Endothelial cell of umbilical vein (primary cell): ENCODE measurements around the gene ANKRD33. TPM values are rescaled to one million over a fixed set of nuclear protein-coding genes. Genes with fewer than 3 reads are reported as not detected.

Source experiments
- BruUV-seq: library from RNA; stranded (reverse); fragments of 400-500 nt; replicated peaks from 2 replicates; lab custom pipeline; 2021; lab: Mats Ljungman, UMichigan
- CTCF ChIA-PET: fragments of 300-600, 350-600 bp; sonication (Branson Sonifier 250); formaldehyde crosslinking; loops from one replicate; lab custom pipeline; 2021; ENCODE audit warnings: antibody characterized with exemption, inconsistent platforms; lab: Charles Lee
- POLR2A ChIA-PET: fragments of 300-600, 350-600 bp; sonication (Branson Sonifier 250); formaldehyde crosslinking; loops from one replicate; lab custom pipeline; 2021; ENCODE audit warnings: antibody characterized with exemption, inconsistent platforms; lab: Charles Lee
- DNase-seq: peaks from one replicate; pipeline ENCODE4 v3.0.0-alpha.2; 2011; ENCODE audit warnings: low read depth, low spot score
- FAIRE-seq: peaks from 2 replicates; lab custom pipeline; 2011; peaks lifted over from hg19 to GRCh38; lab: Jason Lieb, UNC
- H2AFZ ChIP-seq: 2 replicates; pipeline ENCODE4 v1.6.0; 2012; ENCODE audit warnings: low read depth, low read length, control low read depth, inconsistent platforms
- H3K27ac ChIP-seq: 2 replicates; pipeline ENCODE4 v1.5.1; 2011; ENCODE audit warnings: low read depth, mild to moderate bottlenecking, control low read depth, low read length, moderate library complexity; ENCODE audit not compliant: insufficient read depth
- H3K27me3 ChIP-seq, 2 experiments: 2 replicates each; pipeline versions ENCODE4 v1.6.0 to v1.6.1; 2011; ENCODE audit warnings: low read length in 2 of 2, mixed read lengths in 1 of 2; ENCODE audit not compliant: control insufficient read depth in 2 of 2, insufficient read depth in 2 of 2
- H3K36me3 ChIP-seq, 2 experiments: 2 replicates in 1 of 2; 3 replicates in 1 of 2; pipeline ENCODE4 v1.5.1; 2011; ENCODE audit warnings: low read length in 2 of 2, mild to moderate bottlenecking in 1 of 2, moderate library complexity in 1 of 2; ENCODE audit not compliant: control insufficient read depth in 2 of 2, insufficient read depth in 2 of 2; ENCODE audit errors: extremely low read depth in 1 of 2
- H3K4me1 ChIP-seq: 3 replicates; pipeline ENCODE4 v1.5.1; 2011; ENCODE audit warnings: mild to moderate bottlenecking, low read length; ENCODE audit not compliant: control insufficient read depth, insufficient read depth; ENCODE audit errors: extremely low read depth
- H3K4me2 ChIP-seq: 2 replicates; pipeline ENCODE4 v1.6.1; 2011; ENCODE audit warnings: low read length, control low read depth, mixed read lengths; ENCODE audit not compliant: insufficient read depth
- H3K4me3 ChIP-seq, 3 experiments: fragments of 200-600 bp in 1 of 3; sonication (generic), shearing (Covaris generic) in 1 of 3; replicated peaks in 1 of 3; 2 replicates each; pipeline ENCODE4 v1.5.1; 2011 to 2016; ENCODE audit warnings: control low read depth in 3 of 3, low read length in 3 of 3, mild to moderate bottlenecking in 2 of 3, inconsistent platforms in 1 of 3, low read depth in 1 of 3, moderate library complexity in 1 of 3; ENCODE audit not compliant: insufficient read depth in 1 of 3
- H3K79me2 ChIP-seq: 2 replicates; pipeline ENCODE4 v1.6.0; 2012; ENCODE audit warnings: low read length, inconsistent platforms; ENCODE audit not compliant: control insufficient read depth, insufficient read depth
- H3K9ac ChIP-seq: replicated peaks from 2 replicates; pipeline ENCODE3; 2011; ENCODE audit warnings: low read length, control low read depth; ENCODE audit not compliant: insufficient read depth; ENCODE audit errors: extremely low read depth
- H3K9me1 ChIP-seq: replicated peaks from 3 replicates; pipeline ENCODE4 v1.6.0; 2011; ENCODE audit warnings: mild to moderate bottlenecking, low read length; ENCODE audit not compliant: control insufficient read depth, insufficient read depth; ENCODE audit errors: extremely low read depth
- H3K9me3 ChIP-seq: replicated peaks from 2 replicates; pipeline ENCODE4 v1.5.1; 2012; ENCODE audit warnings: low read length, inconsistent platforms; ENCODE audit not compliant: control insufficient read depth, insufficient read depth
- H4K20me1 ChIP-seq: replicated peaks from 2 replicates; pipeline ENCODE3; 2011; ENCODE audit warnings: mild to moderate bottlenecking, low read length; ENCODE audit not compliant: control insufficient read depth, insufficient read depth; ENCODE audit errors: extremely low read depth
- CTCF ChIP-seq, 2 donors: IDR thresholded peaks; 1 replicate in 1 of 2; 2 replicates in 1 of 2; pipeline ENCODE4 v1.5.1; 2011; ENCODE audit warnings: low read length in 2 of 2, mild to moderate bottlenecking in 2 of 2, moderate library complexity in 2 of 2, control low read depth in 1 of 2, inconsistent platforms in 1 of 2, low read depth in 1 of 2; ENCODE audit not compliant: insufficient read depth in 1 of 2; ENCODE audit errors: extremely low read depth in 1 of 2
- EZH2 ChIP-seq: IDR thresholded peaks from 2 replicates; pipeline ENCODE4 v1.6.1; 2012; ENCODE audit warnings: borderline replicate concordance, low read depth, mild to moderate bottlenecking, moderate library complexity, low read length, inconsistent platforms; ENCODE audit not compliant: severe bottlenecking
- FOS ChIP-seq: IDR thresholded peaks from 2 replicates; pipeline ENCODE4 v1.6.1; 2011; ENCODE audit warnings: mild to moderate bottlenecking, low read length, moderate library complexity, borderline replicate concordance; ENCODE audit not compliant: insufficient read depth
- GATA2 ChIP-seq: IDR thresholded peaks from 2 replicates; pipeline ENCODE4 v1.7.0; 2011; ENCODE audit warnings: low read depth, mild to moderate bottlenecking, moderate library complexity, mixed read lengths, low read length; ENCODE audit not compliant: insufficient read length, insufficient read depth
- JUN ChIP-seq: IDR thresholded peaks from 2 replicates; pipeline ENCODE4 v1.6.1; 2011; ENCODE audit warnings: borderline replicate concordance, low read depth; ENCODE audit not compliant: insufficient read length, insufficient read depth
- MAX ChIP-seq: IDR thresholded peaks from 2 replicates; pipeline ENCODE4 v1.6.1; 2011; ENCODE audit not compliant: insufficient read depth, insufficient read length
- MYC ChIP-seq: IDR thresholded peaks from one replicate; pipeline ENCODE4 v1.6.1; 2011; ENCODE audit warnings: mild to moderate bottlenecking, low read depth, low read length
- POLR2A ChIP-seq: IDR thresholded peaks from 2 replicates; pipeline ENCODE4 v1.6.1; 2012; ENCODE audit warnings: low read depth, mild to moderate bottlenecking, control low read depth, low read length
- POLR2AphosphoS5 ChIP-seq: IDR thresholded peaks from 2 replicates; pipeline ENCODE4 v1.6.1; 2012; ENCODE audit warnings: low read depth, mild to moderate bottlenecking, control low read depth, low read length, moderate library complexity; ENCODE audit not compliant: insufficient read depth
- dilution Hi-C: fragments of 300-500 bp; cut with MboI; formaldehyde crosslinking; loops from one replicate; pipeline ENCODE4 v1.15.0; 2019; ENCODE audit warnings: low sequenced_read_pairs; ENCODE audit not compliant: extremely low pct_ligation_motif_present
- intact Hi-C: fragments of 100-400 bp; cut with micrococcal nuclease; formaldehyde crosslinking; loops from one replicate; pipeline ENCODE4 v1.10.0; 2022
- polyA plus RNA-seq, 4 experiments: library from polyadenylated mRNA; depleted of rRNA in 3 of 4; stranded (reverse) in 3 of 4; unstranded in 1 of 4; fragments of >200 nt; gene quantifications; 2 replicates each; pipeline versions ENCODE4 v1.2.1 to v1.2.3, GENCODE V29; 2011 to 2012; ENCODE audit warnings: missing spikeins in 1 of 4
- total RNA-seq: library from RNA; stranded (reverse); gene quantifications from 2 replicates; pipeline ENCODE4 v1.2.3, GENCODE V29; 2021

ANKRD33 gene
- total and polyA plus RNA-seq, 2 donors (not counting 3 experiments of a cell fraction or from before 2014, with no cell fraction given) = 0.80 to 1.2 TPM

GRCh38 chr12:51867371-51867770 lies 20.5 kb upstream of the ANKRD33 start:
- no peaks in the 10 kb centered on the region for H3K27me3 ChIP-seq
- BruUV-seq = no TSS peak
- DNase-seq (no peak), FAIRE-seq (no peak)
- no peaks in the 10 kb centered on the region for H3K36me3 ChIP-seq
- no peaks in the 10 kb centered on the region for H3K9me1 ChIP-seq
- no peak overlapping the region for H3K4me2 ChIP-seq
- no peaks in the 10 kb centered on the region for H3K9me3 ChIP-seq
- intact Hi-C loops = no loop called here
- peaks cover 6% of the 10 kb centered on the region for H3K4me1 ChIP-seq
- H3K79me2 ChIP-seq = no peaks in the 10 kb centered on the region
- dilution Hi-C loops = no loop called here
- POLR2A ChIA-PET = no interaction called here
- H2AFZ ChIP-seq = no peak overlapping the region
- no peaks in the 10 kb centered on the region for H4K20me1 ChIP-seq
- H3K27ac ChIP-seq = no peak overlapping the region
- H3K9ac ChIP-seq = no peak overlapping the region
- TF ChIP-seq GATA2 = no peak
- TF ChIP-seq MYC = no peak
- no peak for TF ChIP-seq MAX
- TF ChIP-seq POLR2A = no peak
- TF ChIP-seq POLR2AphosphoS5 = no peak
- TF ChIP-seq FOS = no peak
- TF ChIP-seq JUN = no peak
- no peak for TF ChIP-seq CTCF (IDR thresholded peaks at IDR 0.05; ENCODE audit: extremely low read depth in 1 of 2, insufficient read depth in 1 of 2, low read depth in 1 of 2, low read length in 2 of 2)
- TF ChIP-seq EZH2 = no peak
- no peak overlapping the region for H3K4me3 ChIP-seq
- CTCF ChIA-PET = interaction anchor here (1.2 to 1.6 kb wide), 2 partner anchors 8 to 22 kb away, joined by 3 to 8 read pairs; no protein-coding TSS in a partner anchor
